Activated CD4-positive, alpha-beta T cell treated with anti-CD3 and anti-CD28 coated beads, Interleukin-2, amount 10 ng/mL, durations not matched to agents 24 days and 14 days (primary cell): ENCODE results near the gene IGFBP4. TPM values are rescaled to one million over a fixed set of nuclear protein-coding genes. Genes with fewer than 3 reads are reported as not detected.

Experiments used
- DNase-seq: peaks from one replicate; pipeline ENCODE4 v3.0.0; 2022
- H3K27ac Mint-ChIP-seq: one replicate; pipeline ENCODE4 v1.8.0; 2022; ENCODE audit warnings: mild to moderate bottlenecking, mixed read lengths
- H3K27me3 Mint-ChIP-seq: one replicate; pipeline ENCODE4 v1.8.0; 2022; ENCODE audit warnings: mixed read lengths
- H3K36me3 Mint-ChIP-seq: one replicate; pipeline ENCODE4 v1.8.0; 2022; ENCODE audit warnings: low read depth, mild to moderate bottlenecking, mixed read lengths
- H3K4me1 Mint-ChIP-seq: one replicate; pipeline ENCODE4 v1.8.0; 2021; ENCODE audit warnings: mixed read lengths
- H3K4me3 Mint-ChIP-seq: one replicate; pipeline ENCODE4 v1.8.0; 2022; ENCODE audit warnings: mild to moderate bottlenecking, moderate library complexity, mixed read lengths
- H3K9me3 Mint-ChIP-seq: one replicate; pipeline ENCODE4 v1.8.0; 2021; ENCODE audit warnings: mixed read lengths
- intact Hi-C: fragments of 100-400 bp; cut with micrococcal nuclease; formaldehyde crosslinking; loops from one replicate; pipeline ENCODE4 v1.15.1; 2023
- total RNA-seq: library from RNA; stranded (reverse); gene quantifications from 2 replicates; pipeline ENCODE4 v1.2.3, GENCODE V29; 2022

The IGFBP4 gene
- total RNA-seq, 1 donor from 2014 or later, result 113 TPM

- Mint-ChIP-seq H3K27ac (no peak within 1 kb of the TSS), H3K36me3 (peaks cover 4% of the 10 kb centered on the region), H3K4me1 (peaks cover 22% of the 10 kb centered on the region), H3K4me3 (no peak within 1 kb of the TSS), H3K27me3 (no peaks in the 10 kb centered on the region), H3K9me3 (no peaks in the 10 kb centered on the region)
- peak; percentile 53 for DNase-seq
- intact Hi-C loops, result no loop called here
Measured at GRCh38 chr17:40501499-40501911, 58.3 kb downstream of the IGFBP4 start, which contains the start of gene TNS4. Gene TNS4 (minus strand): TSS chr17:40501623. CDS start chr17:40496425, 5,198 bp downstream.

- H3K27ac Mint-ChIP-seq, result no peak overlapping the region
- no peaks in the 10 kb centered on the region for H3K9me3 Mint-ChIP-seq
- DNase-seq, result no peak
- peaks cover 1% of the 10 kb centered on the region for H3K36me3 Mint-ChIP-seq
- H3K4me3 Mint-ChIP-seq, result no peak overlapping the region
- intact Hi-C loops, result no loop called here
- H3K4me1 Mint-ChIP-seq, result peaks cover 18% of the 10 kb centered on the region
- H3K27me3 Mint-ChIP-seq, result no peaks in the 10 kb centered on the region
Measured at GRCh38 chr17:40502716-40503115, 59.5 kb downstream of the IGFBP4 start.

GRCh38 chr17:40503154-40503553 lies 59.9 kb downstream of the IGFBP4 start:
- H3K9me3 Mint-ChIP-seq, result no peaks in the 10 kb centered on the region
- no peak for DNase-seq
- H3K36me3 Mint-ChIP-seq, result peaks cover 1% of the 10 kb centered on the region
- H3K27ac Mint-ChIP-seq, result no peak overlapping the region
- H3K4me3 Mint-ChIP-seq, result no peak overlapping the region
- peaks cover 18% of the 10 kb centered on the region for H3K4me1 Mint-ChIP-seq
- H3K27me3 Mint-ChIP-seq, result no peaks in the 10 kb centered on the region
- intact Hi-C loops, result no loop called here

- intact Hi-C loops, result no loop called here
- Mint-ChIP-seq H3K4me1 (peaks cover 19% of the 10 kb centered on the region), H3K36me3 (no peaks in the 10 kb centered on the region), H3K9me3 (no peaks in the 10 kb centered on the region), H3K4me3 (no peak overlapping the region), H3K27ac (no peak overlapping the region), H3K27me3 (no peaks in the 10 kb centered on the region)
- no peak for DNase-seq
Measured at GRCh38 chr17:40506786-40507185, 63.5 kb downstream of the IGFBP4 start.

Other genes with a start within 250 kb of the IGFBP4 start
- 19.9 and 25.5 TPM in 2 replicates for gene WIPF2, start 224.1 kb upstream of the IGFBP4 start, total RNA-seq
- 139 and 142 TPM in 2 replicates for gene CDC6, start 155.6 kb upstream of the IGFBP4 start, total RNA-seq
- gene RARA, start 134.3 kb upstream of the IGFBP4 start, total RNA-seq, result 24.0 and 26.2 TPM in 2 replicates
- gene GJD3, start 78.7 kb upstream of the IGFBP4 start, total RNA-seq, result 0.23 and 0.38 TPM in 2 replicates
- 189 and 194 TPM in 2 replicates for gene TOP2A, start 25.6 kb upstream of the IGFBP4 start, total RNA-seq
- gene TNS4, start 58.2 kb downstream of the IGFBP4 start, total RNA-seq, result 13.1 and 16.8 TPM in 2 replicates
- 217 and 220 TPM in 2 replicates for gene CCR7, start 122.0 kb downstream of the IGFBP4 start, total RNA-seq
- 122 and 125 TPM in 2 replicates for gene SMARCE1, start 204.4 kb downstream of the IGFBP4 start, total RNA-seq
- not detected in 2 replicates for gene KRT222, start 221.7 kb downstream of the IGFBP4 start, total RNA-seq